Upper lobe of left lung (tissue), 4 donors: ENCODE data around the gene PTPRC.

Experiments
- EP300 ChIP-seq, 4 donors: sonication (generic); formaldehyde crosslinking; IDR thresholded peaks; one replicate each; pipeline ENCODE4 v1.5.1; 2017; ENCODE audit warnings: antibody characterized with exemption in 4 of 4, control low read depth in 2 of 4
- POLR2A ChIP-seq, 4 donors: fragments of 450-650 bp; IDR thresholded peaks; one replicate each; pipeline ENCODE4 v1.5.1; 2016 to 2017; ENCODE audit warnings: antibody characterized with exemption in 4 of 4, mild to moderate bottlenecking in 2 of 4
- POLR2AphosphoS5 ChIP-seq, 2 donors: sonication (generic); formaldehyde crosslinking; IDR thresholded peaks; one replicate each; pipeline ENCODE4 v1.5.1; 2017; ENCODE audit warnings: antibody characterized with exemption in 2 of 2
- TF ChIP-seq, protein P1 (sequence below), 6 experiments: fragments of 450-650 bp in 4 of 6; fragments of 200-600 bp in 2 of 6; sonication (generic) in 2 of 6; IDR thresholded peaks; one replicate each; pipeline ENCODE4 v1.5.1; 2016 to 2019; ENCODE audit warnings: antibody characterized with exemption in 6 of 6

DNA sequence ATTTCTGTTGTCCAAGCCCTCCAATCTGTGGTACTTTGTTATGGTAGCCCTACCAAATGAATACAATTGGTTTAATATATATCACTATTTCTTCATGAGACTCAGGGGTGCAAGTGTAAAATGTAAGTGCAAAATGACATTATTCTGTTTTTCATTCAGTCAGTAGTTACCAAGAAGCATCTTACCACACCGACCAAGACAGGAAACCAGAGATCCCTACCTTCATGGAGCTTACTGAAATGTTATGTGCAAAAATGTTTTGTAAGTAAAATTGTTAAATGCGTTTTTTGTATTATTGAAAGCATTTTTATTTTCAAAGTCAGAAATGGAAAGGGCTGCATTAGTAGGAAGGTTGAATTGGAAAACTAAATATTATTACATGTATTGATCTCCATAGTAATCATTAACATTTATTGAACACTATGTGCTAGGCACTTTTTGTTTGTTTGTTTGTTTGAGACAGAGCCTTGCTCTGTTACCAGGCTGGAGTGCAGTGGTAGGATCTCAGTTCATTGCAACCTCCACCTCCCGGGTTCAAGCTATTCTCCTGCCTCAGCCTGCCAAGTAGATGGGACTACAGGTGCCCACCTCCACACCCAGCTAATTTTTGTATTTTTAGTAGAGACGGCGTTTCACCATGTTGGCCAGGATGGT is 166.8 kb downstream of the PTPRC start:
- TF ChIP-seq, protein P1, sequence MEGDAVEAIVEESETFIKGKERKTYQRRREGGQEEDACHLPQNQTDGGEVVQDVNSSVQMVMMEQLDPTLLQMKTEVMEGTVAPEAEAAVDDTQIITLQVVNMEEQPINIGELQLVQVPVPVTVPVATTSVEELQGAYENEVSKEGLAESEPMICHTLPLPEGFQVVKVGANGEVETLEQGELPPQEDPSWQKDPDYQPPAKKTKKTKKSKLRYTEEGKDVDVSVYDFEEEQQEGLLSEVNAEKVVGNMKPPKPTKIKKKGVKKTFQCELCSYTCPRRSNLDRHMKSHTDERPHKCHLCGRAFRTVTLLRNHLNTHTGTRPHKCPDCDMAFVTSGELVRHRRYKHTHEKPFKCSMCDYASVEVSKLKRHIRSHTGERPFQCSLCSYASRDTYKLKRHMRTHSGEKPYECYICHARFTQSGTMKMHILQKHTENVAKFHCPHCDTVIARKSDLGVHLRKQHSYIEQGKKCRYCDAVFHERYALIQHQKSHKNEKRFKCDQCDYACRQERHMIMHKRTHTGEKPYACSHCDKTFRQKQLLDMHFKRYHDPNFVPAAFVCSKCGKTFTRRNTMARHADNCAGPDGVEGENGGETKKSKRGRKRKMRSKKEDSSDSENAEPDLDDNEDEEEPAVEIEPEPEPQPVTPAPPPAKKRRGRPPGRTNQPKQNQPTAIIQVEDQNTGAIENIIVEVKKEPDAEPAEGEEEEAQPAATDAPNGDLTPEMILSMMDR (IDR thresholded peaks at IDR 0.05), result no peak
- TF ChIP-seq EP300 (IDR thresholded peaks at IDR 0.05) (no peak), POLR2AphosphoS5 (IDR thresholded peaks at IDR 0.05) (no peak), POLR2A (IDR thresholded peaks at IDR 0.05) (no peak)
